GM12874 (cell line): Measurements from ENCODE around the gene RETN.

Experiments used
- TF ChIP-seq, protein P1 (sequence below): IDR thresholded peaks from 2 replicates; pipeline ENCODE4 v1.5.1; 2011; ENCODE audit warnings: low read depth, mild to moderate bottlenecking, control low read depth, low read length, moderate library complexity; ENCODE audit not compliant: insufficient read depth

Gene RETN

DNA sequence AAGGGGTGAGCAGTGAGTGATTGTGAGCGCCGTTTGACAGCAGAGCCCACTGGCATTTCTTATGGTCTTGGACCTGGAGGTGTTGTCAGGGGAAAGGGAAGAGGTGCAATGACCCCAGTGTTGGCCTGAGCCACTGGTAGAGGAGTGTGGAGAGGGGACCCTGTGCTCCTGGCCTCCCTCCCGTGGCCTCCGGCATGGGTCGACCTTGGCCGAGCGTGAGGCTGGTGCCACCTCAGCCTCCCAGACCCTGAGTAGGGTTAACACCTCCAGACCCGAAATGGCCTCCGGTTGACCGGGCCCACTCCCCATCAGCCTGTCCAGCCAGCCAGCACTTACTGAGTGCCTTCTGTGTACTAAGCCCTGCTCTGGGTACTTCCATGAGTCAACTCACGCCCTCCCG, 18.3 kb downstream of the RETN start:
- TF ChIP-seq, protein P1, sequence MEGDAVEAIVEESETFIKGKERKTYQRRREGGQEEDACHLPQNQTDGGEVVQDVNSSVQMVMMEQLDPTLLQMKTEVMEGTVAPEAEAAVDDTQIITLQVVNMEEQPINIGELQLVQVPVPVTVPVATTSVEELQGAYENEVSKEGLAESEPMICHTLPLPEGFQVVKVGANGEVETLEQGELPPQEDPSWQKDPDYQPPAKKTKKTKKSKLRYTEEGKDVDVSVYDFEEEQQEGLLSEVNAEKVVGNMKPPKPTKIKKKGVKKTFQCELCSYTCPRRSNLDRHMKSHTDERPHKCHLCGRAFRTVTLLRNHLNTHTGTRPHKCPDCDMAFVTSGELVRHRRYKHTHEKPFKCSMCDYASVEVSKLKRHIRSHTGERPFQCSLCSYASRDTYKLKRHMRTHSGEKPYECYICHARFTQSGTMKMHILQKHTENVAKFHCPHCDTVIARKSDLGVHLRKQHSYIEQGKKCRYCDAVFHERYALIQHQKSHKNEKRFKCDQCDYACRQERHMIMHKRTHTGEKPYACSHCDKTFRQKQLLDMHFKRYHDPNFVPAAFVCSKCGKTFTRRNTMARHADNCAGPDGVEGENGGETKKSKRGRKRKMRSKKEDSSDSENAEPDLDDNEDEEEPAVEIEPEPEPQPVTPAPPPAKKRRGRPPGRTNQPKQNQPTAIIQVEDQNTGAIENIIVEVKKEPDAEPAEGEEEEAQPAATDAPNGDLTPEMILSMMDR: no peak

DNA sequence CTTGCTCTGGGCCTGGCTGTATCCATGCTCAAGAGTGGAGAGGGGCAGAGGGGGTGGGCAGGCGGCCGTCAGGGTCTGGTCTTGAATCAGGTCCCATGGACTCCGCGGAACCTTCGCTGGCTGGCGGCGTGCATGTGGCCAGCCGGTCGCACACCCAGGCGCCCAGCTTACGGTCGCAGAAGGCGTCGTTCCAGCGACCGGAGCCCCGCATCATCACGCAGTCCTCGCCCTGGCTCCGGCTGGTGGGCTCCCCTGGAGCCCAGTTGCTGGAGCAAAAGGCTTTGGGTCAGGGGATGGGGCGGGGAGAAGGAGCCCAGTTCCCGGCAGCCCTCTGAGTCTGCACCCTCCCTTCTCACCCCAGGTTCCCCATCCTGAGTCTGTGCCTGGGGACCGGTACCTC, 20.3 kb downstream of the RETN start:
- TF ChIP-seq, protein P1: no peak

DNA sequence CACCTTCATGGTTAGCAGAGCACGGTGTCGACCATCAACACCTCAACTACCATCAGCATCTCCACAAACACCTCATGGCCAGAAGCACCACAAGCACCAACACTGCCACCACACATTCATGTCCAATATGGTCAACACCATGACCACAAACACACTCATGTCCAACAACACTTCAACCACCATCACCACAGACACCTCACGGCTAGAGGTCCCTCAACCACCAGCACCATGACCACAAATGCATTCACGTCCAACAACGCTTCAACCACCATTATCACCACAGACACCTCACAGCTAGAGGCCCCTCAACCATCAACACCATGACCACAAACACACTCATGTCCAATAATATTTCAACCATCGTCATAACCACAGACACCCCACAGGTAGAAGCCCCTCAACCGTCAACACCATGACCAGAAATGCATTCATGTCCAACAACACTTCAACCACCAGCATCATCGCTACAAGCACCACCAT, 22.0 kb downstream of the RETN start:
- TF ChIP-seq, protein P1: no peak

DNA sequence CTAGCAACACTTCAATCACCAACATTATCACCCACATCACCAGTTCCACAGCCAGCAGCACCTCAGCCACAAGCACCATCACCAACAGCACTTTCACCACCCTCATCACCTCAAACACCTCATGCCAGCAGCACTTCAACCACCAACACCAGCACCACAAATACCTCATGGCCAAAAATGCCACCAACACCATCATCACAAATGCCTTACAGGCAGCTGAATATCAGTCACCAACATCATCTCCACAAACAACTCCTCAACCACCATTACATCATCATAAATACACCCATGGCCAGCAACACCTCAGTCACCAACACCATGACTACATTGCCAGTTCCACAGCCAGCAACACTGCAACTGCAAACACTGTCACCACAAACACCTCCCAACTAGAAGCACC, 22.6 kb downstream of the RETN start:
- TF ChIP-seq, protein P1: no peak

DNA sequence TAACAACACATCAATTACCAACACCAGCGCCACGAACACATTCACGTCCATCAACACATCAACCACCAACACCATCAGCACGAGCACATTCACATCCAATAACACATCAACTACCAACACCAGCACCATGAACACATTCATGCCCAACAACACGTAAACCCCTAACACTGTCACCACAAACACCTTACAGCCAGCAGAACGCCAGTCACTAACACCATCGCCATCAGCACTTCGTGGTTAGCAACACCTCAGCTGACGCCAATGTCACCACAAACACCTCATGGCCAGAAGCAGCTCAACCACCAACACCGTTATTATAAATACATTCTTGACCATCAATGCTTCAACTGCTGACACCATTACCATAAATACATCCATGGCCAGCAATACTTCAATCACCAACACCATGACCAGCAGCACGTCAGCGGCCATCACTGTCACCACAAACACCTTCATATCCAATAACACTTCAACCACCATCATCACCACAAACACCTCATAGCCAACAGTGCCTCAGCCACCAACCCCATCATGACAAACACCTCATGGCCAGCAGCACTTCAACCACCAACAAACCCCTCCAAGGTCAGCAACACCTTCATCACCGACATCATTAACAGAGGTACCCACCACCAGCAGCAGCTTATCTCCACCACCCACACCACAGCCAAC, 23.7 kb downstream of the RETN start:
- TF ChIP-seq, protein P1: no peak

DNA sequence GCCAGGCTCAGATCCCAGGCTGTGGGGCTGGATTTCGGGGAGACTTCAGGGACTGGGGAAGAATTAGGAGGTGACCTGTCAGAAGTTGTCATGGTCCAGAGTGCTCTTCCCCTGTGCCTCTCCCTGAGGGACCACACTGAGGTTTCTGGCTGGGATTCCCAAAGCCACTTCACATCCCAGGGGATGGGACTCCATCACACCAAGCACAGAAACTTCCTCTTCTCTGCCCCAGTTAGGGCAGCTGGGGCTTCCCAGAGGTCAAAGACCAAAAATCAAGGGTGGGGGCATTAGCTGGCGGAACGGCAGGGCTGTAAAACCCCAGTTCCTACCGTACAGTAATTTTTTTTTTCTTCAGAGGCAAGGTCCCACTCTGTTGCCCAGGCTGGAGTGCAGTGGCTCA, 25.6 kb downstream of the RETN start:
- TF ChIP-seq, protein P1: no peak

DNA sequence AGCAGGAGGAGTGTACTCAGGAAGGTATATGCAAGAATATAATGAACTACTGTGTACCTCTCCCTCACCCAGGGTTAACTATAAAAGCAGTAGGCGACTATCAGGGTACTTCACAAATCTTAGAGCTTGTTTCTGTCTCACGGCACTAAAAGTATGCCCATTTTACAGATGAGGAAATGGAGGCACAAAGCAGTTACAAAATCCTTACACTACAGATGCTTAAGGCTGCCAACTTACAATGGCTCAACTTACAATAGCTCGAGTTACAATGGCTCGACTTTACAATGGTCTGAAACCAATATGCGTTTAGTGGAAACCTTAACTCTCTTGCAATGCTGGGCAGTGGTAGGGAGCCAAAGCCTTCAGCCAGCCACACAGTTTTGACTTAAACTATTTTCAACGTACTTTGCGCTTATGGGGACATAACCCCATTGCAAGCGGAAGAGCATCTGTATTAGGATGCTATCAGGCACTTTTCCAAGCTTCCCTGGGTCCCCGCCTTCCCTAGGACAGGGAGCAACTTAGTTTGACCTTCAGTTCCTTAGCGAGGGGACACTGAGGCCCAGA, 29.0 kb downstream of the RETN start:
- TF ChIP-seq, protein P1: no peak
